Endothelial cell of umbilical vein (primary cell): ENCODE results near the gene SMAD6. TPM values are rescaled to one million over a fixed set of nuclear protein-coding genes. Genes with fewer than 3 reads are reported as not detected.

Experiments used
- BruUV-seq: library from RNA; stranded (reverse); fragments of 400-500 nt; replicated peaks from 2 replicates; lab custom pipeline; 2021; lab: Mats Ljungman, UMichigan
- CTCF ChIA-PET: fragments of 300-600, 350-600 bp; sonication (Branson Sonifier 250); formaldehyde crosslinking; loops from one replicate; lab custom pipeline; 2021; ENCODE audit warnings: antibody characterized with exemption, inconsistent platforms; lab: Charles Lee
- POLR2A ChIA-PET: fragments of 300-600, 350-600 bp; sonication (Branson Sonifier 250); formaldehyde crosslinking; loops from one replicate; lab custom pipeline; 2021; ENCODE audit warnings: antibody characterized with exemption, inconsistent platforms; lab: Charles Lee
- DNase-seq: peaks from one replicate; pipeline ENCODE4 v3.0.0-alpha.2; 2011; ENCODE audit warnings: low read depth, low spot score
- FAIRE-seq: peaks from 2 replicates; lab custom pipeline; 2011; peaks lifted over from hg19 to GRCh38; lab: Jason Lieb, UNC
- H2AFZ ChIP-seq: 2 replicates; pipeline ENCODE4 v1.6.0; 2012; ENCODE audit warnings: low read depth, low read length, control low read depth, inconsistent platforms
- H3K27ac ChIP-seq: 2 replicates; pipeline ENCODE4 v1.5.1; 2011; ENCODE audit warnings: low read depth, mild to moderate bottlenecking, control low read depth, low read length, moderate library complexity; ENCODE audit not compliant: insufficient read depth
- H3K27me3 ChIP-seq, 2 experiments: 2 replicates each; pipeline versions ENCODE4 v1.6.0 to v1.6.1; 2011; ENCODE audit warnings: low read length in 2 of 2, mixed read lengths in 1 of 2; ENCODE audit not compliant: control insufficient read depth in 2 of 2, insufficient read depth in 2 of 2
- H3K36me3 ChIP-seq, 2 experiments: 2 replicates in 1 of 2; 3 replicates in 1 of 2; pipeline ENCODE4 v1.5.1; 2011; ENCODE audit warnings: low read length in 2 of 2, mild to moderate bottlenecking in 1 of 2, moderate library complexity in 1 of 2; ENCODE audit not compliant: control insufficient read depth in 2 of 2, insufficient read depth in 2 of 2; ENCODE audit errors: extremely low read depth in 1 of 2
- H3K4me1 ChIP-seq: 3 replicates; pipeline ENCODE4 v1.5.1; 2011; ENCODE audit warnings: mild to moderate bottlenecking, low read length; ENCODE audit not compliant: control insufficient read depth, insufficient read depth; ENCODE audit errors: extremely low read depth
- H3K4me2 ChIP-seq: 2 replicates; pipeline ENCODE4 v1.6.1; 2011; ENCODE audit warnings: low read length, control low read depth, mixed read lengths; ENCODE audit not compliant: insufficient read depth
- H3K4me3 ChIP-seq, 3 experiments: fragments of 200-600 bp in 1 of 3; sonication (generic), shearing (Covaris generic) in 1 of 3; replicated peaks in 1 of 3; 2 replicates each; pipeline ENCODE4 v1.5.1; 2011 to 2016; ENCODE audit warnings: control low read depth in 3 of 3, low read length in 3 of 3, mild to moderate bottlenecking in 2 of 3, inconsistent platforms in 1 of 3, low read depth in 1 of 3, moderate library complexity in 1 of 3; ENCODE audit not compliant: insufficient read depth in 1 of 3
- H3K79me2 ChIP-seq: 2 replicates; pipeline ENCODE4 v1.6.0; 2012; ENCODE audit warnings: low read length, inconsistent platforms; ENCODE audit not compliant: control insufficient read depth, insufficient read depth
- H3K9ac ChIP-seq: replicated peaks from 2 replicates; pipeline ENCODE3; 2011; ENCODE audit warnings: low read length, control low read depth; ENCODE audit not compliant: insufficient read depth; ENCODE audit errors: extremely low read depth
- H3K9me1 ChIP-seq: replicated peaks from 3 replicates; pipeline ENCODE4 v1.6.0; 2011; ENCODE audit warnings: mild to moderate bottlenecking, low read length; ENCODE audit not compliant: control insufficient read depth, insufficient read depth; ENCODE audit errors: extremely low read depth
- H3K9me3 ChIP-seq: replicated peaks from 2 replicates; pipeline ENCODE4 v1.5.1; 2012; ENCODE audit warnings: low read length, inconsistent platforms; ENCODE audit not compliant: control insufficient read depth, insufficient read depth
- H4K20me1 ChIP-seq: replicated peaks from 2 replicates; pipeline ENCODE3; 2011; ENCODE audit warnings: mild to moderate bottlenecking, low read length; ENCODE audit not compliant: control insufficient read depth, insufficient read depth; ENCODE audit errors: extremely low read depth
- EZH2 ChIP-seq: IDR thresholded peaks from 2 replicates; pipeline ENCODE4 v1.6.1; 2012; ENCODE audit warnings: borderline replicate concordance, low read depth, mild to moderate bottlenecking, moderate library complexity, low read length, inconsistent platforms; ENCODE audit not compliant: severe bottlenecking
- FOS ChIP-seq: IDR thresholded peaks from 2 replicates; pipeline ENCODE4 v1.6.1; 2011; ENCODE audit warnings: mild to moderate bottlenecking, low read length, moderate library complexity, borderline replicate concordance; ENCODE audit not compliant: insufficient read depth
- GATA2 ChIP-seq: IDR thresholded peaks from 2 replicates; pipeline ENCODE4 v1.7.0; 2011; ENCODE audit warnings: low read depth, mild to moderate bottlenecking, moderate library complexity, mixed read lengths, low read length; ENCODE audit not compliant: insufficient read length, insufficient read depth
- JUN ChIP-seq: IDR thresholded peaks from 2 replicates; pipeline ENCODE4 v1.6.1; 2011; ENCODE audit warnings: borderline replicate concordance, low read depth; ENCODE audit not compliant: insufficient read length, insufficient read depth
- MYC ChIP-seq: IDR thresholded peaks from one replicate; pipeline ENCODE4 v1.6.1; 2011; ENCODE audit warnings: mild to moderate bottlenecking, low read depth, low read length
- POLR2A ChIP-seq: IDR thresholded peaks from 2 replicates; pipeline ENCODE4 v1.6.1; 2012; ENCODE audit warnings: low read depth, mild to moderate bottlenecking, control low read depth, low read length
- POLR2AphosphoS5 ChIP-seq: IDR thresholded peaks from 2 replicates; pipeline ENCODE4 v1.6.1; 2012; ENCODE audit warnings: low read depth, mild to moderate bottlenecking, control low read depth, low read length, moderate library complexity; ENCODE audit not compliant: insufficient read depth
- dilution Hi-C: fragments of 300-500 bp; cut with MboI; formaldehyde crosslinking; loops from one replicate; pipeline ENCODE4 v1.15.0; 2019; ENCODE audit warnings: low sequenced_read_pairs; ENCODE audit not compliant: extremely low pct_ligation_motif_present
- intact Hi-C: fragments of 100-400 bp; cut with micrococcal nuclease; formaldehyde crosslinking; loops from one replicate; pipeline ENCODE4 v1.10.0; 2022
- polyA plus RNA-seq, 4 experiments: library from polyadenylated mRNA; depleted of rRNA in 3 of 4; stranded (reverse) in 3 of 4; unstranded in 1 of 4; fragments of >200 nt; gene quantifications; 2 replicates each; pipeline versions ENCODE4 v1.2.1 to v1.2.3, GENCODE V29; 2011 to 2012; ENCODE audit warnings: missing spikeins in 1 of 4
- total RNA-seq: library from RNA; stranded (reverse); gene quantifications from 2 replicates; pipeline ENCODE4 v1.2.3, GENCODE V29; 2021
- TF ChIP-seq, protein P1 (sequence below), 2 donors: IDR thresholded peaks; 1 replicate in 1 of 2; 2 replicates in 1 of 2; pipeline ENCODE4 v1.5.1; 2011; ENCODE audit warnings: low read length in 2 of 2, mild to moderate bottlenecking in 2 of 2, moderate library complexity in 2 of 2, control low read depth in 1 of 2, inconsistent platforms in 1 of 2, low read depth in 1 of 2; ENCODE audit not compliant: insufficient read depth in 1 of 2; ENCODE audit errors: extremely low read depth in 1 of 2
- TF ChIP-seq, protein P2 (sequence below): IDR thresholded peaks from 2 replicates; pipeline ENCODE4 v1.6.1; 2011; ENCODE audit not compliant: insufficient read depth, insufficient read length

Gene SMAD6
- total and polyA plus RNA-seq, 2 donors (not counting 3 experiments of a cell fraction or from before 2014, with no cell fraction given), result 7.3 to 12.5 TPM

DNA sequence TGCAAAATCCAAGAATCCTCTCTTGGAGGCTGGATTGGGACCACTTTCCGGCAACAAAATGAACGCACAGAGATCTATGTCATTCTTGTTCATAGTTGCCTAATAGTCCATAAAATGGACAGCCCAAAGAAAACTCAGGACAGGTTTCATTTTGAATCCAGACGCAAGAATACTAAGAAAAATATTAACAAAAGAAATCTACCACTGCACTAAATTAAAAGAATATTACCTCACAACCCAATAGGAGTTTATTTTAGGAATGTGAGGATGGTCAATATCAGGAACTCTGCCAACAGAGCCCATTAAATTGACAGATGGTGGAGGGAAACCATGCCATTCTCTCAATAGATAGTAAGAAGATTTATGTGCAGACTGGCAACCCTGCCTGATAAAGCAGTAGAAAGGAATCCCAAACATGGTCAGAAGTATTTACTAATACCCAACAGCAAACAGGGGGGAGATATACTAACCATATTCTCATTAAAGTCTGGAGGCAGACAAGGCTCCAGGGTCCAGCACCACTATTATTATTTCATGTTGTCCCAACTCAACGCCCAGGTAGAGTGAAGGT lies 127.6 kb downstream of the SMAD6 start:
- CTCF ChIA-PET, result interaction anchor here (0.9 to 1.8 kb wide), 8 partner anchors 9 to 236 kb away, joined by 3 to 8 read pairs (median 4); no protein-coding TSS in a partner anchor

More for the DNA sequence above, 127.6 kb downstream of the SMAD6 start:
- H3K4me3 ChIP-seq, result no peak overlapping the region
- intact Hi-C loops, result loop anchor here (5.0 kb wide), 1 partner anchor 593 kb away; no protein-coding TSS in a partner anchor
- DNase-seq, result no peak
- H3K79me2 ChIP-seq, result no peaks in the 10 kb centered on the region
- FAIRE-seq, result peak; percentile 24
- H3K27me3 ChIP-seq, result no peaks in the 10 kb centered on the region
- no peak overlapping the region for H2AFZ ChIP-seq
- H3K9me1 ChIP-seq, result no peaks in the 10 kb centered on the region
- no peaks in the 10 kb centered on the region for H3K36me3 ChIP-seq
- POLR2A ChIA-PET, result interaction anchor here (1.3 kb wide), 1 partner anchor 20 kb away, joined by 3 read pairs; no protein-coding TSS in a partner anchor
- H3K27ac ChIP-seq, result no peak overlapping the region
- H3K4me2 ChIP-seq, result no peak overlapping the region
- no peak for TF ChIP-seq POLR2A
- TF ChIP-seq EZH2, result no peak
- TF ChIP-seq MYC, result no peak
- no peak for TF ChIP-seq GATA2
- TF ChIP-seq, protein P1, sequence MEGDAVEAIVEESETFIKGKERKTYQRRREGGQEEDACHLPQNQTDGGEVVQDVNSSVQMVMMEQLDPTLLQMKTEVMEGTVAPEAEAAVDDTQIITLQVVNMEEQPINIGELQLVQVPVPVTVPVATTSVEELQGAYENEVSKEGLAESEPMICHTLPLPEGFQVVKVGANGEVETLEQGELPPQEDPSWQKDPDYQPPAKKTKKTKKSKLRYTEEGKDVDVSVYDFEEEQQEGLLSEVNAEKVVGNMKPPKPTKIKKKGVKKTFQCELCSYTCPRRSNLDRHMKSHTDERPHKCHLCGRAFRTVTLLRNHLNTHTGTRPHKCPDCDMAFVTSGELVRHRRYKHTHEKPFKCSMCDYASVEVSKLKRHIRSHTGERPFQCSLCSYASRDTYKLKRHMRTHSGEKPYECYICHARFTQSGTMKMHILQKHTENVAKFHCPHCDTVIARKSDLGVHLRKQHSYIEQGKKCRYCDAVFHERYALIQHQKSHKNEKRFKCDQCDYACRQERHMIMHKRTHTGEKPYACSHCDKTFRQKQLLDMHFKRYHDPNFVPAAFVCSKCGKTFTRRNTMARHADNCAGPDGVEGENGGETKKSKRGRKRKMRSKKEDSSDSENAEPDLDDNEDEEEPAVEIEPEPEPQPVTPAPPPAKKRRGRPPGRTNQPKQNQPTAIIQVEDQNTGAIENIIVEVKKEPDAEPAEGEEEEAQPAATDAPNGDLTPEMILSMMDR (IDR thresholded peaks at IDR 0.05; ENCODE audit: extremely low read depth in 1 of 2, insufficient read depth in 1 of 2, low read depth in 1 of 2, low read length in 2 of 2), result no peak
- no peak for TF ChIP-seq POLR2AphosphoS5
- no peak for TF ChIP-seq JUN
- TF ChIP-seq, protein P2, sequence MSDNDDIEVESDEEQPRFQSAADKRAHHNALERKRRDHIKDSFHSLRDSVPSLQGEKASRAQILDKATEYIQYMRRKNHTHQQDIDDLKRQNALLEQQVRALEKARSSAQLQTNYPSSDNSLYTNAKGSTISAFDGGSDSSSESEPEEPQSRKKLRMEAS, result no peak
- TF ChIP-seq FOS, result no peak
- peaks cover 8% of the 10 kb centered on the region for H3K4me1 ChIP-seq
- BruUV-seq, result no TSS peak
- H4K20me1 ChIP-seq, result no peaks in the 10 kb centered on the region
- no peak overlapping the region for H3K9ac ChIP-seq
- dilution Hi-C loops, result no loop called here
- H3K9me3 ChIP-seq, result no peaks in the 10 kb centered on the region
